GM12874 (cell line): ENCODE measurements around the gene HUWE1.

Source experiments
- TF ChIP-seq, protein P1 (sequence below): IDR thresholded peaks from 2 replicates; pipeline ENCODE4 v1.5.1; 2011; ENCODE audit warnings: low read depth, mild to moderate bottlenecking, control low read depth, low read length, moderate library complexity; ENCODE audit not compliant: insufficient read depth

The HUWE1 gene

DNA sequence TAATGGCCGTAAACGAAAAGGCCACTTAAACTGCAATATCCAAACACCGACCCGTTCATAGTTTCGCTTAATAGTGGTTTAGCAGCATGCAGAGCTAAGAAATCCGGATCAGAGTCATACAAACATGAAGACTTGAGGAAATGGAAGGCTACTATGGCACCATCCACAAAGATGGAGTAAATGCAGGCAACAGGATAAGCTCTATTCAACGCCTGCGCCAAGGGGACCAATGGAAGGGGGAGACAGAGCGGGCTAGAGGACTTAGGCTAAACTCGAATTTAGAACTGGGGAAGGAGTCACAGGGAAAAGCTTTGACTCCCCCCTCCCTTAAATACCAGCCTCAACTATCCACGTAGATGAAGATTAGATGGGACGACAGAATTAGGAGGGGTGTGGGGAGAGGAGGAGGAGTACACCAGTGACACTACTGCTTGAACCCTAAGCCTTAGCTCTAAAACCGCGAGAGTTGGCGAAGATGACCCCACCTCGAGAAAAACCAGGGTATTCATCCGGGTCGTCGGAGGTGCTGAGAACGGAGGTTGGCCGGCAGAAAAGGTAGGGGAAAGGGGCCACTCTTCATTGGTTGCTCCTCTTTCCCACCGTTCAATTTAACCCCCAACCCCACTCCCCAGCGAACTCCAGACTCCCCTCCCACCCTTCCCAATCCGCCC, 3.5 kb downstream of the HUWE1 start:
- TF ChIP-seq, protein P1, sequence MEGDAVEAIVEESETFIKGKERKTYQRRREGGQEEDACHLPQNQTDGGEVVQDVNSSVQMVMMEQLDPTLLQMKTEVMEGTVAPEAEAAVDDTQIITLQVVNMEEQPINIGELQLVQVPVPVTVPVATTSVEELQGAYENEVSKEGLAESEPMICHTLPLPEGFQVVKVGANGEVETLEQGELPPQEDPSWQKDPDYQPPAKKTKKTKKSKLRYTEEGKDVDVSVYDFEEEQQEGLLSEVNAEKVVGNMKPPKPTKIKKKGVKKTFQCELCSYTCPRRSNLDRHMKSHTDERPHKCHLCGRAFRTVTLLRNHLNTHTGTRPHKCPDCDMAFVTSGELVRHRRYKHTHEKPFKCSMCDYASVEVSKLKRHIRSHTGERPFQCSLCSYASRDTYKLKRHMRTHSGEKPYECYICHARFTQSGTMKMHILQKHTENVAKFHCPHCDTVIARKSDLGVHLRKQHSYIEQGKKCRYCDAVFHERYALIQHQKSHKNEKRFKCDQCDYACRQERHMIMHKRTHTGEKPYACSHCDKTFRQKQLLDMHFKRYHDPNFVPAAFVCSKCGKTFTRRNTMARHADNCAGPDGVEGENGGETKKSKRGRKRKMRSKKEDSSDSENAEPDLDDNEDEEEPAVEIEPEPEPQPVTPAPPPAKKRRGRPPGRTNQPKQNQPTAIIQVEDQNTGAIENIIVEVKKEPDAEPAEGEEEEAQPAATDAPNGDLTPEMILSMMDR: no peak

DNA sequence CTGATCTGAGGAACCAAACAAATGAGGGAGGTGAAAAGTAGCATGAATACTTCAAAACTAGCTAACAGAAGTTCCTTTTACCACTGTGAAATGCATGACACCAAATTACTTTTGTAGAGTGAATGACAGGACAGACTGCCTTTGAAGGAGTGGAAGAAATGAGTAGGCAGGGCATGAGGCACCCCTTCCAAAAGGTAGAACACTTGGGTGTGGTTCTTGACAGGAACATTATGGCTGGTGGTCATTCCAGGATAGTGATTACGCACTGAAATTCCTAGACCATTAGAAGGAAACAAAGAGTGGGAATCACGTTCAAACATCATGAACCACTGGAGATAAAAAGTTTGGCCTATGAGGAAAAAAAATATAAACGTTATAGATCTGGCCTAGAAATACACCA, 4.9 kb downstream of the HUWE1 start:
- TF ChIP-seq, protein P1: no peak

DNA sequence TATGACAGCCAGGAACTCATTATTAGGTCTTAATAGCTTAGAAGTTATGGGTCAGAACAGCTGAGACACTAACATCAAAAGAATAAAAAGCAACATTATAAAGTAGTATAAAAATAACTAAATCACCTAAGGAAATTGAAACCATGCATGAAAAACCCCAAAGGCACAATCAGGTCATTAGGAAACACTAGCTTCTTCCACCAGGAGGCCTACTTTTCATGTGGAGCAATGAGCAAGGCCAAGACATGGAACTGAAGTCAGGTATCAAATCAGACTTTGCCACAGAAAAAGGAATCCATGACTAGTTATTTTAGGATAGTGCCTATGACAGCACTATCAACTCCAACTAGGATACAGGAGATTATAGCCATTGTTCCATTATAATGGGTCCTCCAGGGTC, 7.9 kb downstream of the HUWE1 start:
- TF ChIP-seq, protein P1: no peak

DNA sequence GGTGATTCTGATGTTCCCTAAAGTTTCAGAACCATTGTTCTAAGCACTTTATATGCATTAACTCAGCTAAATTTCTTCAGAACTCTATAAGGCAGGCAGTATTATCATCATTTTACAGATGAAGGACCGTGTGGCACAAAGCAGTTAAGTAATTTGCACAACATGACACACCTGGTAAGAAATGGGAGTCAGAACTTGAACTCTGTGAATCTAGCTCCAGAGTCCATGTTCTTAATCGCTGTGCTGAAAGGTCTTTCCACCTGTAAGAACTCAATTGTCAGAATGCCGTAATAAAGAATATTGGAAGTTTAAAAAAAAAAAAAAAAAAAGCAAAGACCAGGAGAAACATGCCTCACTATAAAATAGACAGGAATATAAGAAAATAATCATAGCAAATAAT, 9.2 kb downstream of the HUWE1 start:
- TF ChIP-seq, protein P1: no peak

DNA sequence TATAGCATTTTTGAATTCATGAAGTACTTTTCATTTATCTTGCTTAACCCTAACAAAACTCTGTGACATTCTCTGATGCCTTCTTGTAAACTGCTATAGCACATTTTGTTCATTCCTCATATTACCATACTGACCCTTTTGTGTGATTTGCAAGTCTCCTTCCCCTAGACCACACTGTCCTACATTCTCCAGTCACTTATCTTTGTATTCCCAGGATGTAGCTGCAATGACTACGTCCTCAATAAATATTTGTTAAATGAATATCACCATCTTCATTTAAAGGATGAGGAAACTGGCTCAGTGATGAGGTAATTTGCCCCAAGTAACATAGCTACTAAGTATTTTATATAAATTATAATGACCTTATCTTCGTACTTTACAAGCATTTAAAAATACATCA, 11.9 kb downstream of the HUWE1 start:
- TF ChIP-seq, protein P1: no peak

DNA sequence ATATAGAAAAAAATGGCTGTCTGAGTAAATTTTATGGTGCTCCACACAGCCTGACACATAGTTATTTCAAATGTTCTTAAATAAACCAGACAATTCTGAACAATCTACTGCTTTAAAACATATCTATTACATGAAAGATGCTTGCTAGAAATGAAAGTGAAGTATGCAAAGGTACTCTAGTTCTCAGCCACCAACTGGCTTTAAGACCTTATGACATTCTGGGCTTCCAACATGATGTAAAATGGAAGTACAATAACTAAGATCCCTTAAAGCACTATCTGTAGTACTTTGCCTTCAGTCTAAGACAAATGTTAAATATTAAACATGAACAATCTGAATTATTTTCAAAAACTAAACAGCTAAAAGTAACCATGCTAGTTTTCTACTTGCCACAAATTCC, 17.3 kb downstream of the HUWE1 start:
- TF ChIP-seq, protein P1: no peak

DNA sequence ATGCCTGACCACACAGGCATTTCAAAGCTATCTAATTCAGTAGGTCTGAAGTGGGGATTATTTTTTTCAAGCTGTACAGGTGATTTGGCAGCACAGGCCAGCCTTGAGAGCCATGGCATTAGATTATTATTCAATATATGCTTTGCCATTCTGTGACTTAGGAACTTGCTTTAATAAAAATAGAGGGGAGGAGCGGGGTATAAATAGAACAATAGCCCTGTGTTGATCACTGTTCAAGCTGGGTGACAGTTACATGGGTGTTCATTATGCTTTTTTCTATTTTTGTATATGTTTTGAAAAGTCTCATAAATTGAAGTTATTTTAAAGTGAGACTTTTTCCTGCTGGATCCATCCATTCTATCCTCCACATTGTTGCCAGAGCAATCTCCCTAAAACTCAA, 20.3 kb downstream of the HUWE1 start:
- TF ChIP-seq, protein P1: no peak
